RWPE2 (cell line): ENCODE measurements around the gene SLC9A2.

Experiments used
- ATAC-seq: fragments of 200-7000 bp; cut with Tn5 transposase; 3 replicates; pipeline ENCODE4 v1.9.1; 2021; ENCODE audit warnings: low read depth
- DNase-seq: peaks from one replicate; pipeline ENCODE4 v3.0.0-alpha.2; 2020; ENCODE audit warnings: low spot score
- H3K27ac ChIP-seq: fragments of 450-650 bp; 2 replicates; pipeline ENCODE4 v1.5.1; 2017; ENCODE audit warnings: mild to moderate bottlenecking; ENCODE audit not compliant: poor library complexity, severe bottlenecking
- H3K27me3 ChIP-seq: fragments of 250-450 bp; sonication (Bioruptor Pico); 2 replicates; pipeline ENCODE4 v1.5.1; 2021; ENCODE audit warnings: mild to moderate bottlenecking, moderate library complexity; ENCODE audit not compliant: insufficient read depth, poor library complexity, severe bottlenecking
- H3K36me3 ChIP-seq: fragments of 250-450 bp; sonication (Bioruptor Pico); 2 replicates; pipeline ENCODE4 v1.5.1; 2020; ENCODE audit warnings: low read depth, mild to moderate bottlenecking, moderate library complexity
- H3K4me1 ChIP-seq: fragments of 250-450 bp; sonication (Bioruptor Pico); 2 replicates; pipeline ENCODE4 v1.5.1; 2021; ENCODE audit warnings: mild to moderate bottlenecking, moderate library complexity; ENCODE audit not compliant: insufficient read depth, poor library complexity, severe bottlenecking
- H3K4me3 ChIP-seq: fragments of 250-450 bp; sonication (Bioruptor Pico); 2 replicates; pipeline ENCODE4 v1.5.1; 2021; ENCODE audit warnings: mild to moderate bottlenecking, moderate library complexity; ENCODE audit not compliant: severe bottlenecking
- H3K9me3 ChIP-seq: fragments of 250-450 bp; sonication (Bioruptor Pico); 2 replicates; pipeline ENCODE4 v1.5.1; 2021; ENCODE audit warnings: mild to moderate bottlenecking, moderate library complexity; ENCODE audit not compliant: severe bottlenecking
- TF ChIP-seq, protein P1 (sequence below): fragments of 450-650 bp; IDR thresholded peaks from one replicate; pipeline ENCODE4 v1.5.1; 2017; ENCODE audit warnings: mild to moderate bottlenecking, moderate library complexity; ENCODE audit not compliant: poor library complexity, severe bottlenecking

The SLC9A2 gene

GRCh38 chr2:102696463-102696862 is 77.1 kb downstream of the SLC9A2 start:
- Histone ChIP-seq H3K36me3 (no peaks in the 10 kb centered on the region), H3K27me3 (no peaks in the 10 kb centered on the region), H3K27ac (no peak overlapping the region), H3K9me3 (no peaks in the 10 kb centered on the region), H3K4me3 (no peak overlapping the region), H3K4me1 (no peaks in the 10 kb centered on the region)
- DNase-seq: no peak
- TF ChIP-seq, protein P1, sequence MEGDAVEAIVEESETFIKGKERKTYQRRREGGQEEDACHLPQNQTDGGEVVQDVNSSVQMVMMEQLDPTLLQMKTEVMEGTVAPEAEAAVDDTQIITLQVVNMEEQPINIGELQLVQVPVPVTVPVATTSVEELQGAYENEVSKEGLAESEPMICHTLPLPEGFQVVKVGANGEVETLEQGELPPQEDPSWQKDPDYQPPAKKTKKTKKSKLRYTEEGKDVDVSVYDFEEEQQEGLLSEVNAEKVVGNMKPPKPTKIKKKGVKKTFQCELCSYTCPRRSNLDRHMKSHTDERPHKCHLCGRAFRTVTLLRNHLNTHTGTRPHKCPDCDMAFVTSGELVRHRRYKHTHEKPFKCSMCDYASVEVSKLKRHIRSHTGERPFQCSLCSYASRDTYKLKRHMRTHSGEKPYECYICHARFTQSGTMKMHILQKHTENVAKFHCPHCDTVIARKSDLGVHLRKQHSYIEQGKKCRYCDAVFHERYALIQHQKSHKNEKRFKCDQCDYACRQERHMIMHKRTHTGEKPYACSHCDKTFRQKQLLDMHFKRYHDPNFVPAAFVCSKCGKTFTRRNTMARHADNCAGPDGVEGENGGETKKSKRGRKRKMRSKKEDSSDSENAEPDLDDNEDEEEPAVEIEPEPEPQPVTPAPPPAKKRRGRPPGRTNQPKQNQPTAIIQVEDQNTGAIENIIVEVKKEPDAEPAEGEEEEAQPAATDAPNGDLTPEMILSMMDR: no peak
- ATAC-seq: no peak

DNA sequence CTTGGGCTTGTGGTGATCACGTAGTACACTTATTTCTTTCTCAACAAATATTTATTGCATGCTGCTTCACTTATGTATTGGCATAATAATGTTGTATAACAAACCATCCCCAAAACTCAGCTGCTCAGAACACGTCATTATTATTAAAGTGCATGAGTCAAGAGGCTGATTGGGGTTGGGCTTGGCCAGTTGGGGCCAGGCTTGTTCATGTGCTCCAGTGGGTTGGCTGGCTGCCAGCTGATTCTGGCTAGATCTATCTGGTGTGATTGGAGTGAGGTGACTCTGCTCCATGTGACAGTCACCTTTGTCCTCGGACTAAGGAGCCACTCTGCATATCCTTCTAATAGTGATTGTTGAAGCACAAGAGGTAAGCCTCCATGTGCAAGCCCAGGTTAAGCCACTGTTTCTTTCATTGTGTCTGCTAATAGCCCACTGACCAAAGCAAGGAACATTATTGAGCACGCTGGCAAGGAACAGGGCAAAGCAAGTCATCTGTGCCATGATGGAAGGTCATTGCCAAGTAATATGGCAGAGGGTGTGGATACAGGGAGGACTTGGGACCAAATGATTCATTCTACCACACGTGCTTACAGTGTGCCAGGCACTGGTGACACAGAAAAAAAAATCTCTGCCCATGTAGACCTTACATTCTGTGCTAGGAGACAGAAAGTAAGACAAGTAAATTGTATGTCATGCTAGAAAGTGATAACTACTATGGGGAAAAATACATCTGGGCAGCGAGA is 79.2 kb downstream of the SLC9A2 start:
- peak; percentile 67 for DNase-seq
- TF ChIP-seq, protein P1: no peak

DNA sequence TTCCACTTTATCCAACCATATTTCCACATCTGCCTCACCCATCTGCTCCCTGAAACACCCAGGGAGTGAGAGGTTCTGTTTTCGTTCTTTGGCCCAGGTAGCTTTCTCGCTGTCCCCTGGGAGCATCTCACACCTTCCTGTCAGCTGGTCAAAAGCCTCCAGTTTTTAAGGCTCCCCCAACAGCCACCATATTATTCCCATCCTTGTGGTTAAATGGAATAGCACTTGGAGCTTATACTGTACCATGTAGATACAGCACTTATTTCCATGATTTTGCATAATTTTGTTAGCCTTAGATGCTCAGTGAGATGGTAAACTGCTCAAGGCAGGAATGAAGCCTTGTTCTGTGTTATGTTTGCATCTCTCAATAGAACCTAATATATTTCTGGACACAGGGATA is 84.0 kb downstream of the SLC9A2 start:
- no peaks in the 10 kb centered on the region for H3K36me3 ChIP-seq
- no peak for ATAC-seq
- H3K27me3 ChIP-seq: no peaks in the 10 kb centered on the region
- H3K27ac ChIP-seq: no peak overlapping the region
- TF ChIP-seq, protein P1: no peak
- DNase-seq: no peak
- no peaks in the 10 kb centered on the region for H3K9me3 ChIP-seq
- no peaks in the 10 kb centered on the region for H3K4me1 ChIP-seq
- H3K4me3 ChIP-seq: no peak overlapping the region

More for the DNA sequence above, 79.2 kb downstream of the SLC9A2 start:
- H3K27ac ChIP-seq: no peak overlapping the region
- H3K4me1 ChIP-seq: no peaks in the 10 kb centered on the region
- no peaks in the 10 kb centered on the region for H3K9me3 ChIP-seq
- peak; percentile 69; the same call in 2 of the 3 replicates for ATAC-seq
- no peak overlapping the region for H3K4me3 ChIP-seq
- no peaks in the 10 kb centered on the region for H3K27me3 ChIP-seq
- H3K36me3 ChIP-seq: no peaks in the 10 kb centered on the region

GRCh38 chr2:102703748-102704147 is 84.4 kb downstream of the SLC9A2 start:
- ATAC-seq: peak; percentile 75; the same call in 1 of the 3 replicates
- no peaks in the 10 kb centered on the region for H3K27me3 ChIP-seq
- H3K27ac ChIP-seq: no peak overlapping the region
- H3K4me3 ChIP-seq: no peak overlapping the region
- H3K9me3 ChIP-seq: no peaks in the 10 kb centered on the region
- DNase-seq: no peak
- TF ChIP-seq, protein P1: peak; percentile 78
- peaks cover 4% of the 10 kb centered on the region for H3K4me1 ChIP-seq
- H3K36me3 ChIP-seq: no peaks in the 10 kb centered on the region

DNA sequence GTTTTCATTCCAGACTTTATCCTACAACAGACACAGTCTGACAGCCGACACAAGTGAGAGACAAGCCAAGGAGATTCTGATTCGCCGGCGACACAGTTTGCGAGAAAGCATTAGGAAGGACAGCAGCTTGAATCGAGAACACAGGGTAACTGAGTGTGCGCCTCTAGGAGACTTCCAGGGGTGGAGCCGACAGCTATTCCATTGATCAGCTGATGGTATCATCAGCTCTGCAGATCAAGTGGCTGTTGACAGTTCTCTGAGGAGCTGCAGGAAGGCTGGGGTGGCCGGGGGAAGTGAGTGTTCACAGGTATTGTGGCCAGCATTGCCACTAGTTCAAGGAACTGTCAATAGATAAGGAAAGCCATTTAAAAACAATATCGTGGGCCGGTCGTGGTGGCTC is 85.2 kb downstream of the SLC9A2 start:
- H3K27ac ChIP-seq: no peak overlapping the region
- DNase-seq (no peak), ATAC-seq (no peak)
- no peaks in the 10 kb centered on the region for H3K36me3 ChIP-seq
- no peaks in the 10 kb centered on the region for H3K9me3 ChIP-seq
- peaks cover 11% of the 10 kb centered on the region for H3K4me1 ChIP-seq
- no peaks in the 10 kb centered on the region for H3K27me3 ChIP-seq
- no peak overlapping the region for H3K4me3 ChIP-seq
- TF ChIP-seq, protein P1: no peak
